Measurements from ENCODE around the gene RGS12.

DNA sequence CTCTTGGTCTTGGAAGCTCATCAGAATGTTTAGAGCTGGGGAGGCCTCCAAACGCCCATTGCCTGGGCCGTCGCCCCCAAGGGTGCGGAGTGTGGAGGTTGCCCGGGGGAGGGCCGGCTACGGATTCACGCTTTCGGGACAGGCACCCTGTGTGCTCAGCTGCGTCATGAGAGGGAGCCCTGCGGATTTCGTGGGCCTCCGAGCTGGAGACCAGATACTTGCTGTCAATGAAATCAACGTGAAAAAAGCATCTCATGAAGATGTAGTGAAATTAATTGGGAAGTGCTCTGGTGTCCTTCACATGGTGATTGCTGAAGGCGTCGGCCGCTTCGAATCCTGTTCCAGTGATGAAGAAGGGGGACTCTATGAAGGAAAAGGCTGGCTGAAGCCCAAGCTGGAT, 23.3 kb downstream of the RGS12 start:
- TF ChIP-seq, protein P1, sequence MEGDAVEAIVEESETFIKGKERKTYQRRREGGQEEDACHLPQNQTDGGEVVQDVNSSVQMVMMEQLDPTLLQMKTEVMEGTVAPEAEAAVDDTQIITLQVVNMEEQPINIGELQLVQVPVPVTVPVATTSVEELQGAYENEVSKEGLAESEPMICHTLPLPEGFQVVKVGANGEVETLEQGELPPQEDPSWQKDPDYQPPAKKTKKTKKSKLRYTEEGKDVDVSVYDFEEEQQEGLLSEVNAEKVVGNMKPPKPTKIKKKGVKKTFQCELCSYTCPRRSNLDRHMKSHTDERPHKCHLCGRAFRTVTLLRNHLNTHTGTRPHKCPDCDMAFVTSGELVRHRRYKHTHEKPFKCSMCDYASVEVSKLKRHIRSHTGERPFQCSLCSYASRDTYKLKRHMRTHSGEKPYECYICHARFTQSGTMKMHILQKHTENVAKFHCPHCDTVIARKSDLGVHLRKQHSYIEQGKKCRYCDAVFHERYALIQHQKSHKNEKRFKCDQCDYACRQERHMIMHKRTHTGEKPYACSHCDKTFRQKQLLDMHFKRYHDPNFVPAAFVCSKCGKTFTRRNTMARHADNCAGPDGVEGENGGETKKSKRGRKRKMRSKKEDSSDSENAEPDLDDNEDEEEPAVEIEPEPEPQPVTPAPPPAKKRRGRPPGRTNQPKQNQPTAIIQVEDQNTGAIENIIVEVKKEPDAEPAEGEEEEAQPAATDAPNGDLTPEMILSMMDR (conservative IDR thresholded peaks at IDR 0.05): no peak
- TF ChIP-seq EZH2 (IDR thresholded peaks at IDR 0.05; ENCODE audit: low read depth): no peak

Data from PC-9 (cell line).